C4-2B (cell line): ENCODE measurements around the gene KRTAP27-1.

Experiments
- H3K27ac ChIP-seq: fragments of 450-650 bp; 2 replicates; pipeline ENCODE4 v1.5.1; 2017
- CTCF ChIP-seq: fragments of 450-650 bp; conservative IDR thresholded peaks from 2 replicates; pipeline ENCODE4 v1.5.1; 2017; ENCODE audit warnings: mild to moderate bottlenecking
- ZFX ChIP-seq: fragments of 450-650 bp; IDR thresholded peaks from 2 replicates; pipeline ENCODE4 v1.6.1; 2017

The KRTAP27-1 gene

GRCh38 chr21:30289215-30289614 is 48.3 kb downstream of the KRTAP27-1 start, which contains the start of gene KRTAP25-1:
TSS of gene KRTAP25-1 (minus strand) at chr21:30289514. CDS start at chr21:30289490, 24 bp downstream.
- TF ChIP-seq CTCF (no peak), ZFX (no peak)
- H3K27ac ChIP-seq: no peak within 1 kb of the TSS
